OCI-LY3 (cell line): ENCODE results near the gene YWHAB.

Experiments
- CTCF ChIP-seq: fragments of 200-600, 300-600 bp; sonication (generic); IDR thresholded peaks from 2 replicates; pipeline ENCODE4 v1.5.1; 2014; ENCODE audit warnings: antibody characterized with exemption, low read length, low read depth
- EZH2phosphoT487 ChIP-seq: fragments of 200-600 bp; shearing (Covaris generic); IDR thresholded peaks from 2 replicates; pipeline ENCODE4 v1.6.1; 2018; ENCODE audit warnings: antibody characterized with exemption, mixed run types, low read depth

- TF ChIP-seq CTCF (no peak), EZH2phosphoT487 (no peak)
These were observed 23.7 kb downstream of the YWHAB start for GRCh38 chr20:44908987-44909871.
